Neural crest cell (in vitro differentiated cells): Measurements from ENCODE around the gene MCCD1. TPM values are rescaled to one million over a fixed set of nuclear protein-coding genes. Genes with fewer than 3 reads are reported as not detected.

Experiments used
- DNase-seq: peaks from one replicate; pipeline ENCODE4 v3.0.0; 2021; ENCODE audit warnings: low read depth, mixed read lengths, low spot score
- H3K27ac Mint-ChIP-seq: one replicate; pipeline ENCODE4 v1.8.0; 2021; ENCODE audit warnings: mild to moderate bottlenecking, mixed read lengths; ENCODE audit not compliant: unreplicated experiment
- H3K27me3 Mint-ChIP-seq: 2 replicates; pipeline ENCODE4 v1.8.0; 2021; ENCODE audit warnings: low read depth, mild to moderate bottlenecking, mixed read lengths
- H3K36me3 Mint-ChIP-seq: 2 replicates; pipeline ENCODE4 v1.8.0; 2021; ENCODE audit warnings: low read depth, mild to moderate bottlenecking, mixed read lengths
- H3K4me1 Mint-ChIP-seq: 2 replicates; pipeline ENCODE4 v1.8.0; 2021; ENCODE audit warnings: mixed read lengths
- H3K4me3 Mint-ChIP-seq: one replicate; pipeline ENCODE4 v1.8.0; 2021; ENCODE audit warnings: mild to moderate bottlenecking, mixed read lengths
- H3K9me3 Mint-ChIP-seq: 2 replicates; pipeline ENCODE4 v1.8.0; 2021; ENCODE audit warnings: mixed read lengths
- total RNA-seq: library from RNA; stranded (reverse); gene quantifications from 2 replicates; pipeline ENCODE4 v1.2.1, GENCODE V29; 2021
- TF ChIP-seq, protein P1 (sequence below): fragments of 200-600 bp; sonication (generic); conservative IDR thresholded peaks from 2 replicates; pipeline ENCODE4 v1.5.0; 2021; ENCODE audit warnings: antibody characterized with exemption, mild to moderate bottlenecking

The MCCD1 gene
- total RNA-seq, 1 donor from 2014 or later: not detected

DNA sequence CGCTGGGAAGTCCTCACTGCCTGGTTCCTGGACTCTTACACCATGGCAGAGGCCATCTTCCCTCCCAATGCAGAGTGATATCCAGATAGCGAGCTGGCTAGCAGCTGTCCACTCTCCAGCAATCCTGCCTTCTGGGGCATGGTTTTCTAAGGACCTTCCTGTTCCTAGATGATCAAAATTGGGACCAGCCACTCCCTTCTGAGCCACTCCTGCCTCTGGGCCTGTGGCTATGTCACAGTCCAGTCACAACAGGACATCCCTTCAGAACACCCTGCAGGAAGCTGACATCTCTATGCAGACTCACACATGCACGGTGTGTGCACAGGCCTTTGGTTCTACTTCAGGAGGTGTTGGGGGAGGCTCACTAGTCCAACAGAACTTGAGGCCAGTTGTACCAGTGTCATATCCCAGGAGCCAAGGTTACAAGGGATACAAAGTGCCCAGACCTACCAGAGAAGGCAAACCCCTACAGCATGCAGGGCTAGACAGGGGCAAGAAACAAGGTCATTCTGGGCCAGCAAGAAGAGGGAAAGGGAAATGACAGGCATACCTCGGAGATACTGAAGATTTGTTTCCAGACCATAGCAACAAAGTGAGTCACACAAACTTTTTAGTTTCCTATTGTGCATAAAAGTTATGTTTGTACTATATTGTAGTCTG is 2.7 kb upstream of the MCCD1 start:
- Mint-ChIP-seq H3K27ac (no peak overlapping the region), H3K9me3 (no peaks in the 10 kb centered on the region), H3K27me3 (peaks cover 21% of the 10 kb centered on the region), H3K4me1 (peaks cover 5% of the 10 kb centered on the region), H3K4me3 (peak overlapping the region; percentile 6), H3K36me3 (peaks cover 14% of the 10 kb centered on the region)
- TF ChIP-seq, protein P1, sequence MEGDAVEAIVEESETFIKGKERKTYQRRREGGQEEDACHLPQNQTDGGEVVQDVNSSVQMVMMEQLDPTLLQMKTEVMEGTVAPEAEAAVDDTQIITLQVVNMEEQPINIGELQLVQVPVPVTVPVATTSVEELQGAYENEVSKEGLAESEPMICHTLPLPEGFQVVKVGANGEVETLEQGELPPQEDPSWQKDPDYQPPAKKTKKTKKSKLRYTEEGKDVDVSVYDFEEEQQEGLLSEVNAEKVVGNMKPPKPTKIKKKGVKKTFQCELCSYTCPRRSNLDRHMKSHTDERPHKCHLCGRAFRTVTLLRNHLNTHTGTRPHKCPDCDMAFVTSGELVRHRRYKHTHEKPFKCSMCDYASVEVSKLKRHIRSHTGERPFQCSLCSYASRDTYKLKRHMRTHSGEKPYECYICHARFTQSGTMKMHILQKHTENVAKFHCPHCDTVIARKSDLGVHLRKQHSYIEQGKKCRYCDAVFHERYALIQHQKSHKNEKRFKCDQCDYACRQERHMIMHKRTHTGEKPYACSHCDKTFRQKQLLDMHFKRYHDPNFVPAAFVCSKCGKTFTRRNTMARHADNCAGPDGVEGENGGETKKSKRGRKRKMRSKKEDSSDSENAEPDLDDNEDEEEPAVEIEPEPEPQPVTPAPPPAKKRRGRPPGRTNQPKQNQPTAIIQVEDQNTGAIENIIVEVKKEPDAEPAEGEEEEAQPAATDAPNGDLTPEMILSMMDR: no peak
- DNase-seq: no peak

DNA sequence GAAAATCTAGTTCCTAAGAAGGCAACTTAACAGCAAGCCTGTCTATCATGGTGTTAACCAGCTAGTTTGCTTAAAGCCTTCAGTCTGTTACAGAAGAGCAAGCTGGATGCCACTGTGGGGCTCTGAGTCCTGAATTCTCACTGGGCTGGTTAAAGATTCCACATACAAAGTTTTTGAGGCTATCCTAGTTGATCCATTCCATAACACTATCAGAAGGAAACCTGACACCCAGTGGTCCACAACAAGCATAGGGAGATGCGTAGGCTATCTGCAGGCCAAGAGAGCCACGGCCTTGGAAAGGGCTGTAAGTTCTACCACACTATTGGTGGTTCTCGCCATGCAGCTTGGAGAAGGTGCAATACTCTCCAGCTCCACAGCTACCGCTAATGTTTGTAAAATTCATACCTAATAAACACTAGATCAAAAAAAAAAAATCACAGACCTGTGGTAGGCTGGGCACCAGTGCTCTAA is 420 bp upstream of the MCCD1 start:
- Mint-ChIP-seq H3K27ac (peak overlapping the region; percentile 38), H3K9me3 (no peaks in the 10 kb centered on the region), H3K36me3 (peaks cover 25% of the 10 kb centered on the region), H3K4me1 (peaks cover 16% of the 10 kb centered on the region), H3K27me3 (peaks cover 9% of the 10 kb centered on the region), H3K4me3 (peak overlapping the region; percentile 69)
- TF ChIP-seq, protein P1: no peak
- no peak for DNase-seq

DNA sequence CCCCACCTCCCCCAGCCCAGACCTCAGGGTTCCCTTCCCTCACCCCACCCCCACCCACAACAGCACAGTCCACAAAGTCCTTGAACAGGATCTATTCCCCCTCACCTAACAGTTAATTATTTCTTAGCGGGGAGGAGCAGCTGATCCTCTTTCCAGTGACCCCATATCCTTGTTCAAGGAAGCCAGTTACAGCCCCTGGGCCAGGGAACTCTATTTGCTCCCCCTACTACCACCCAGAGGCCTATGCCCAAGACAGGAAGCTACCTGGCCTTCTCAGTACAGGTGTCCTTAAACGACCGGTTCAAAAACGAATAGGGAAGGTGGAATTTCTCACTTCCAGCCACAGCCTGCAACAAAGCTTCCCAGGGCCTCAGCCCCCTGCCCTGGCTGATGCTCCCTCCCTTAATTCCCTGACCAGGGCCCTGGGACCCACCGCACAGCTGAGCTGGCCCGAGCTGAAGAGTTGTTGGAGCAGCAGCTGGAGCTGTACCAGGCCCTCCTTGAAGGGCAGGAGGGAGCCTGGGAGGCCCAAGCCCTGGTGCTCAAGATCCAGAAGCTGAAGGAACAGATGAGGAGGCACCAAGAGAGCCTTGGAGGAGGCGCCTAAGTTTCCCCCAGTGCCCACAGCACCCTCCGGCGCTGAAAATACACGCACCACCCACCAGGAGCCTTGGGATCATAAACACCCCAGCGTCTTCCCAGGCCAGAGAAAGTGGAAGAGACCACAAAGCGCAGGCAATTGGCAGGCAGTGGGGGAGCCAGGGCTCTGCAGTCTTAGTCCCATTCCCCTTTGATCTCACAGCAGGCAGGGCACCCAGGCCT is 778 bp downstream of the MCCD1 start:
- peaks cover 9% of the 10 kb centered on the region for H3K27me3 Mint-ChIP-seq
- peaks cover 29% of the 10 kb centered on the region for H3K36me3 Mint-ChIP-seq
- no peak for DNase-seq
- no peaks in the 10 kb centered on the region for H3K9me3 Mint-ChIP-seq
- TF ChIP-seq, protein P1: no peak
- peak overlapping the region; percentile 47 for H3K4me3 Mint-ChIP-seq
- peaks cover 19% of the 10 kb centered on the region for H3K4me1 Mint-ChIP-seq
- no peak overlapping the region for H3K27ac Mint-ChIP-seq

DNA sequence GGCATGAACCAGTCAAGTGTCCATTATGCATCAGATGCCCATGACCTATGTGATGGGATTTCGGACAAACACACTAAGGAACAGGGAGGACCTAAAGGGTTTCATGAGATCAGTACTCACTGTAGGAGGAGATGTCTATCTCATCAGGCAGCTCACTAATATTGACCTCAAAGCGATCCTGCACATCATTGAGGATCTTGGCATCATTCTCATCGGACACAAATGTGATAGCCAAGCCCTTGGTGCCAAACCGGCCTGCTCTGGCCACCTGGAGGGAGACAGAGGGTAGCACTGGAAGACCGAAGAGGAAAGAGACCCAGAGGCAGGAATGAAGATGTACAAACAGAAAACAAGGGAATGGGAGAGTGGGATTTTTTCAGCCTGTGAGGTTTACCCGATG is 1.9 kb downstream of the MCCD1 start:
- Mint-ChIP-seq H3K4me3 (peak overlapping the region; percentile 29), H3K27me3 (peaks cover 9% of the 10 kb centered on the region), H3K27ac (no peak overlapping the region), H3K4me1 (peaks cover 26% of the 10 kb centered on the region), H3K36me3 (peaks cover 38% of the 10 kb centered on the region), H3K9me3 (no peaks in the 10 kb centered on the region)
- TF ChIP-seq, protein P1: no peak
- no peak for DNase-seq

DNA sequence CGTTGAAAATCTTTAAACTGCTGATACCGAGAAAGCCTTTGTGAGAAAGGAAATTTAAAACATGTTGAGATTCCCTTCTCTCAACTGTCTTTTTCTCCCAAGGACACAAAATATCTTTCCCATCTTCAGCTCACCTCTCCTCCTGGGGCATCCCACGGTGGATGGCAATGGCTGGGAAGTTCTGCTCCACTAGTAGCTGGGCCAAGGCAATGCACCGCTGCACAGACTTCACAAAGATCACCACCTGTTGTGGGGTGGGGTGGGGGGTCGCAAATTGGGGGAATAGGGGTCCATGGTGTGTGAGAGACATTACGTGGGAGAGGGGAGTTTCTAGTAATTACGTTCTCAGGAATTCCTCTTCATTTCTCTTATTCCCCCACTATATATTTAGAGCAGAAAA is 2.4 kb downstream of the MCCD1 start:
- no peak for DNase-seq
- Mint-ChIP-seq H3K4me3 (no peak overlapping the region), H3K27me3 (peaks cover 9% of the 10 kb centered on the region), H3K27ac (no peak overlapping the region), H3K36me3 (peaks cover 43% of the 10 kb centered on the region), H3K4me1 (peaks cover 31% of the 10 kb centered on the region), H3K9me3 (no peaks in the 10 kb centered on the region)
- TF ChIP-seq, protein P1: no peak
